ENCODE results near the gene RRAD.

GRCh38 chr16:66901626-66902025 is 23.7 kb downstream of the RRAD start:
- TF ChIP-seq EZH2 (IDR thresholded peaks at IDR 0.05; ENCODE audit: borderline replicate concordance, insufficient read depth, low read length, poor library complexity, severe bottlenecking) (no peak), CTCF (IDR thresholded peaks at IDR 0.05; ENCODE audit: poor library complexity, severe bottlenecking) (no peak), EP300 (conservative IDR thresholded peaks at IDR 0.05; ENCODE audit: poor library complexity, severe bottlenecking) (no peak), POLR2AphosphoS5 (IDR thresholded peaks at IDR 0.05) (no peak)
